ENCODE results near the gene NUP153. TPM values are rescaled to one million over a fixed set of nuclear protein-coding genes. Genes with fewer than 3 reads are reported as not detected.
"Not testable (repeated sequence)": the region's sequence is repeated elsewhere in the genome, so short reads cannot be mapped to it uniquely, and the experiment has no call there.

Gene NUP153
- total RNA-seq = 10 to 100 TPM; 67.5 to 74.9 (median 68.0) TPM
- total RNA-seq (2013) = 55.3 TPM

GRCh38 chr6:17706580-17707370 is at the start of gene NUP153:
Gene NUP153 (minus strand): TSS chr6:17706925. CDS start chr6:17706387, 538 bp downstream.
- peaks cover 39 to 40% of the 10 kb centered on the region in 2 donors for H3K4me1 Mint-ChIP-seq
- peak within 1 kb of the TSS; percentile 98 for H3K4me3 ChIP-seq (ENCODE audit: low read length)

GRCh38 chr6:17754254-17754653 is 47.5 kb upstream of the NUP153 start:
- H3K36me3 Mint-ChIP-seq = no peaks in the 10 kb centered on the region
- H3K4me3 ChIP-seq (ENCODE audit: low read length) = no peak overlapping the region
- no peaks in the 10 kb centered on the region for H3K9me3 ChIP-seq (ENCODE audit: control insufficient read depth, insufficient read depth, low read length)
- ATAC-seq (no peak), DNase-seq (no peak)
- H3K27me3 Mint-ChIP-seq (ENCODE audit: low read depth in 2 of 2) = no peaks in the 10 kb centered on the region
- no peak for TF ChIP-seq CTCF (IDR thresholded peaks at IDR 0.05)
- no peaks in the 10 kb centered on the region for H3K36me3 ChIP-seq (ENCODE audit: control insufficient read depth, insufficient read depth, low read length)
- no peaks in the 10 kb centered on the region for H3K4me1 Mint-ChIP-seq
- WGBS (ENCODE audit: insufficient coverage) = 73% methylated on average over 2 of the region's 3 CpGs
- no peaks in the 10 kb centered on the region for H3K4me1 ChIP-seq (ENCODE audit: control insufficient read depth, insufficient read depth, low read length)
- H3K27ac Mint-ChIP-seq = no peak overlapping the region
- H3K9me3 Mint-ChIP-seq = no peaks in the 10 kb centered on the region
- H3K27me3 ChIP-seq (ENCODE audit: control insufficient read depth, insufficient read depth, low read length) = no peaks in the 10 kb centered on the region
- no peak overlapping the region for H3K4me3 Mint-ChIP-seq
- H3K27ac ChIP-seq (ENCODE audit: low read length) = no peak overlapping the region
- intact Hi-C loops (cut with micrococcal nuclease) = no loop called here

More at GRCh38 chr6:17706580-17707370, at the start of gene NUP153:
- TF ChIP-seq CTCF (IDR thresholded peaks at IDR 0.05) = no peak
- Mint-ChIP-seq H3K4me3 (peak within 1 kb of the TSS; percentile 89), H3K36me3 (no peaks in the 10 kb centered on the region), H3K27me3 (ENCODE audit: low read depth in 2 of 2) (no peaks in the 10 kb centered on the region), H3K27ac (peak within 1 kb of the TSS; percentile 95 to 98), H3K9me3 (no peaks in the 10 kb centered on the region)
- under 1% methylated on average over 66 of the region's 69 CpGs for WGBS (ENCODE audit: insufficient coverage)
- Histone ChIP-seq H3K36me3 (ENCODE audit: control insufficient read depth, insufficient read depth, low read length) (no peaks in the 10 kb centered on the region), H3K4me1 (ENCODE audit: control insufficient read depth, insufficient read depth, low read length) (peaks cover 35% of the 10 kb centered on the region), H3K27ac (ENCODE audit: low read length) (peak within 1 kb of the TSS; percentile 100), H3K9me3 (ENCODE audit: control insufficient read depth, insufficient read depth, low read length) (no peaks in the 10 kb centered on the region), H3K27me3 (ENCODE audit: control insufficient read depth, insufficient read depth, low read length) (no peaks in the 10 kb centered on the region)
- peak; percentile 70 to 87 (median 75) for ATAC-seq
- peak; percentile 100 for DNase-seq
- intact Hi-C loops (cut with micrococcal nuclease) = loop anchor here (1.0 to 10.0 kb wide), 8 partner anchors 44 to 942 kb away; partner anchors contain the start of genes ATXN1, DEK, FAM8A1 and KDM1B

- 97% methylated on average over 35 of the region's 35 CpGs for WGBS (ENCODE audit: insufficient coverage)
- ATAC-seq; H3K9me3 Mint-ChIP-seq; H3K27me3 ChIP-seq (ENCODE audit: control insufficient read depth, insufficient read depth, low read length); intact Hi-C loops (cut with micrococcal nuclease); H3K27ac Mint-ChIP-seq; DNase-seq; H3K4me1 ChIP-seq (ENCODE audit: control insufficient read depth, insufficient read depth, low read length); H3K4me1 Mint-ChIP-seq; H3K27ac ChIP-seq (ENCODE audit: low read length); H3K27me3 Mint-ChIP-seq (ENCODE audit: low read depth in 2 of 2); H3K36me3 Mint-ChIP-seq; H3K4me3 ChIP-seq (ENCODE audit: low read length); H3K36me3 ChIP-seq (ENCODE audit: control insufficient read depth, insufficient read depth, low read length); H3K9me3 ChIP-seq (ENCODE audit: control insufficient read depth, insufficient read depth, low read length); H3K4me3 Mint-ChIP-seq: not testable (repeated sequence)
These were observed 38.6 kb upstream of the NUP153 start for GRCh38 chr6:17745324-17745723.

GRCh38 chr6:17744757-17745308 is 38.1 kb upstream of the NUP153 start:
- ATAC-seq; intact Hi-C loops (cut with micrococcal nuclease); H3K4me3 ChIP-seq (ENCODE audit: low read length); H3K4me1 Mint-ChIP-seq; H3K36me3 Mint-ChIP-seq; H3K27ac Mint-ChIP-seq; H3K27me3 Mint-ChIP-seq (ENCODE audit: low read depth in 2 of 2); H3K9me3 Mint-ChIP-seq; H3K27me3 ChIP-seq (ENCODE audit: control insufficient read depth, insufficient read depth, low read length); DNase-seq; H3K27ac ChIP-seq (ENCODE audit: low read length); H3K4me3 Mint-ChIP-seq; H3K4me1 ChIP-seq (ENCODE audit: control insufficient read depth, insufficient read depth, low read length); H3K36me3 ChIP-seq (ENCODE audit: control insufficient read depth, insufficient read depth, low read length); H3K9me3 ChIP-seq (ENCODE audit: control insufficient read depth, insufficient read depth, low read length): not testable (repeated sequence)
- 93% methylated on average over 10 of the region's 13 CpGs for WGBS (ENCODE audit: insufficient coverage)

Measured in natural killer cell (primary cell).